GM19372 (cell line): ENCODE results near the gene IGFBP5.

Source experiments
- ATAC-seq: cut with Tn5 transposase; IDR thresholded peaks from one replicate; pipeline ENCODE4 v1.9.1; 2021; ENCODE audit warnings: mild to moderate bottlenecking, low read depth, moderate library complexity; ENCODE audit not compliant: unreplicated experiment

IGFBP5 gene

DNA sequence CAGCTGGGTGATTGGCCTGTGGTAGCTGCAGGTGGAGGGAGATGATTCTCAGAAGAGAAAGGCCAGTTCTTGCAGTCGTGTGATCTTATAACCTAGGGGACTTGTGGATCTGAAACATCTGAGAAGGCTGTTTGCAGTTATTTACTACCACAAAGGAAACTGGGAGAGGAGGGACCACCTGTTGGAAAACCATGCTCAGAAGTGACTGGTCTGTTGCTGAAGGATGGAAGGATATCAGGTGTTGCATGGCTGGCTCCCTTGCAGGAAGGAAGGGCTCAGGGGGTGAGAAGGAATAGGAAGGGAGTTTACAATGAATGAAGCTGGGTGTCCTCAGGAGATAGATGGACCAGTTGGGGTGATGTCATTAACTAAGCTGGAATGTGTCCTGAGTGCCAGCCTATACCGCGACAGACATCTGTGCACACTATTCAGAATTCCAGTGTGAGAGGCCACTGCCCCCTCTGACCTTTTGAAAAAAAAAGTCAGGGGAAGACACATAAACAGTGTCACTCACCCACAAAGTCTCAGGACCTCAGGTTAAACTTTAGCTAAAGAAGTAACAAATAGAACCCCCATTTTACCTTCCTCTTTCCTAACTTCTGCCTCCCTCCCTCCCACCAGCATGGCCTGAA, 44.6 kb downstream of the IGFBP5 start:
- ATAC-seq: no peak

DNA sequence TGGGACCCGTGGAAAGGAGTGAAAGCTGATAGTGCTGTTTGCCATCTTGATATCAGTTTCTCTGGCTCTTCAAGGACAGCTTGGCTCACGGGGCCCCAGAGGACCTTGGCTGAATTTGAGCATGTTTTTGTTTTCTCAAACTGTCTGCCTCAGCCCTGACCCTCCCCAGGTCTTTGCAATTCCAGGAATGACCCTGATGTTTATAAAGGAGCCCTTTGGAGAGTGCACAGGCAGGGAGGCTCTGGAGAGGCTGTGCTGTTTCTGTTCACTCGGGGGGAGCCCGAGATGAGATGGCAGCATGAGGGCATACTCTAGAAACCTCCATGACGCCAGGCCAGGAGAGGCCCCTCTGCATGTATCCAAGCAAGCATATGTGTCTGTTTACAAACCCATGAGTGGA, 45.8 kb downstream of the IGFBP5 start:
- no peak for ATAC-seq

DNA sequence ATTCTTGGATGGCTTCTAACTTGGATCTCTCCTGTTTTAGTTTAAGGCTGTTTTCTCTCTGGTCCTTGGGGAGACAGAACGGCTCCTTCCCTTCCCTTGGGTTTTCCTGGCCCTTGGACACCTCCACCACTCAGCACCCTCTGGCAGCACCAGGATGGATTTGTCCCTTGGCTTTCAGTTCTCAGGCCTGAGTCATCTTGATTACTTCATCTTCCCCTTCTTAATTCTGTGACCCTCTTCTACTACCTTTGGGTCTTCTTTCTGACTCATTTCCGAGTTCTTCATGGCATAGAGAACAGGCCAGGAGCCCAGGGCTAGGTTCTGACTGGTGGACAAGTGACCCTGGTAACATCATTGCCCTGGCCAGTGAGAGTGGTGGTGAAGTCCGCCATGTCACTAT, 47.2 kb downstream of the IGFBP5 start:
- ATAC-seq: no peak

DNA sequence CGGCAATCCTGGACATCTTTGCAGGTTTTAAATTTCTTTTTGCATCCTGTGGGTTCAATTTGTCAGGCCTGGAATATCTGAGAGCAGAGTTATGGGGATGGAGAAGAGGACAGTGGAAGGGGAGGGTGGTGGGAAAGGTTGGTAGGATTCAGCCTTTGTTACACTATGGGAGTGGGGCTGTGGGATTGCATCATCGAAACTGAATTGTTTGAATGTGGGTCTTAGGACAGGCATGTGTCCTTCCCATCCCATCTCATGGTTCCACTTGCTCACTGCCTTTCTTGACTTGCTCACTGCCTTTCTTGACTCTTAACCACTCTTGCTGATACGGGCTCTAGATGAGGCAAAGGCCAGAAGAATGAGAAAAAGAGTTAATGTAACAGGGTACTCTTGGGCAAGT, 49.2 kb downstream of the IGFBP5 start:
- ATAC-seq: no peak

DNA sequence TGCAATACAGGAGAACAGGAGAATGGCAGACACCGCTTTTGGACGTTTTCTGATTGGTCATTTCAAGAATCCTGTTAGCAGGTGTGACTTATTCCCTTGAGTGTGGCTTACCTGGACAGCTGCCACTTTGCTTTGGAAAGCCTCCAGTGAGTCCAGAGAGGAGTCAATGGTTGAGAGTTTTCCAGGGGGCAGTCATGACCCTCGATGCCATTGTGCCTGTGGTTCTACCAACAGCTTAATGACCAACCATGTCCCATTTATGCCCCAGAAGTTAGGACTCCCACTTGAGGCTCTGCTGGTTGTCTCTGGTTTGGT, 49.8 kb downstream of the IGFBP5 start:
- no peak for ATAC-seq

DNA sequence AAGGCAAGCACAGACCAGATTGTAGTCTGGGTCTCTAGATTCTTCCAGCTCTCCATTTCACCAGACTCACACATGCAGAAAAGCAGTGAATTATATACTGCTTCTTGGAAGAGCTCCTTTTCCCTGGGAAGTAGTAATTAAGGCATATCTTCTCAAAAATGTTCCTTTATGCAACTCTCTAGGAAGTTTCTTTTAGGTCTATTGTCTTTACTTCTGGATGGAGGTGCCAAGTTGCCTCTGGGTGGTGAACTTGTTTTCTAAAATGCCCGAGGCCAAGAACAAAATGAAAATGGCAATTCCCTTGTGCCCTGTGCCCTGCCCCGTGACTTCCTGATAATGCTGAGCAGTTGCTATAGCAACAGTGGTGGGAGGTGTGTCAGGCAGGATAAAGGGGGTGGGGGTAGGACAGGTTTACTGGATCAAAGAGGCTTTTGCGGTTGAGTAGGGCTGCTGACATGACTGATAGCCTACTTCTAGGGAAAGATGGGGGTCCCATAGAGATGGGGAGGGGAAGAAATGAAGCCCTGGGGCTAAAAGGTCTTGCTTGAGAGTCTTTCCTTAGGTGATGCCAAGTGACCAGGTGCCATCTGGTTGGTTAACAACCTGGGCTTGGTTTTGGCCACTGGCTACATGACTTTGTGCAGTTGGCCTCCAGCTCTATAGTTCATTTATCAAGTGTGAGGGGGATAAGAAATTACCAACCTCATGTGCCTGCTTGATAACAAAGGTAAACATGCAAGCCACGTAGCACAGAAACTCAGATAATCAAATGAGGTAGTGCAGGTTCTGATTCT, 50.3 kb downstream of the IGFBP5 start:
- ATAC-seq: no peak

DNA sequence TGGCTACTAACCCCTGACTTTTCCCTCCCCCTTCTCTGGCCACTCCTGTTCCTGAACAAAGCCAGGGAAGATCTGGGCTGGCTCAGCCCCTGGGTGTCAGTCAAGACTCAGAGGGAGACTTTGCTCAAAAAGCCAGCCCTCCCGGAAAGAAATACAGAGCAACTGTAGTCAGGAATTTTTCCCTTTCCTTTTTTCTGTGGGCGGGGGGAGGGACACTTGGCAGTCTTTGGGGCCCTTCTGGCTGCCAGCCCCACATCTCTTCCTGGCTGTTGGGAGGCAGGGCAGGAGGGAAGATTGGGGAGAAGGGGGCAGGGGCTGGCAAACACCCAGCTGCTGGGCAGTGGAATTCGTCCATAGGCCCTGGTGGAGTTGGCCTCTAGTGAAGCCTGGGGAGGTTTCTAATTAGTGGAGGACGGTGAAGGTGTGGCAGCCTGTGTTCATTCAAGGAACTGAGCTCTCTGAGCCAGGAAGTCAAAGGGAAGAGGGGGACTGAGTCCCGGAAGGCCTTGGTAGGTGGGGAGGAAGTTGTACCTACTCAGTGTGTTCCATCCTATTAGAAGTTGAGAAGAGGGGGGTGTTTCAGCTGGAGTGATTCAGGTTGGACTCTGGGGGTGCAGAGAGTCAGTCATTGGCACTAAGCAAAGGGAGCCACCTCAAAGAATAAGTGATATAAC, 51.2 kb downstream of the IGFBP5 start:
- no peak for ATAC-seq

DNA sequence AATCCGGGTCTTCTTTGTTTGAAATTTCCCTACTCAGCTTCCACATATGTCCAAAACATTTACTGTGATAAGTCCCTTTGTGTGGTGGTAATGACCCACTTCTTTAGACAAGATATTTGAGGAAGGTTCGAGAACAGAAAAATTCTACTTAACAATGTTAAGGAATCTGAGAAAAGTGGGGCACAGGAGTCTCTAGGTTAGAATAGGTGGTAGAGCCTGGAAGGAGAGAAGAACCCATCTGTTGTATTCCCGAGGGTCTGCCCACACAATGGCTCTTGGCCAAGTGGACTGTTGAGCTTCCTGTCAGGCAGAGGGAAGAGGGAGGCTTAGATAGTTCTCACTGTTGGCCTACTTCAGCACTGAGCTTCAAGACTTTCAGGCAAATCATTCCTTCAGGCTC, 57.9 kb downstream of the IGFBP5 start:
- ATAC-seq: no peak

DNA sequence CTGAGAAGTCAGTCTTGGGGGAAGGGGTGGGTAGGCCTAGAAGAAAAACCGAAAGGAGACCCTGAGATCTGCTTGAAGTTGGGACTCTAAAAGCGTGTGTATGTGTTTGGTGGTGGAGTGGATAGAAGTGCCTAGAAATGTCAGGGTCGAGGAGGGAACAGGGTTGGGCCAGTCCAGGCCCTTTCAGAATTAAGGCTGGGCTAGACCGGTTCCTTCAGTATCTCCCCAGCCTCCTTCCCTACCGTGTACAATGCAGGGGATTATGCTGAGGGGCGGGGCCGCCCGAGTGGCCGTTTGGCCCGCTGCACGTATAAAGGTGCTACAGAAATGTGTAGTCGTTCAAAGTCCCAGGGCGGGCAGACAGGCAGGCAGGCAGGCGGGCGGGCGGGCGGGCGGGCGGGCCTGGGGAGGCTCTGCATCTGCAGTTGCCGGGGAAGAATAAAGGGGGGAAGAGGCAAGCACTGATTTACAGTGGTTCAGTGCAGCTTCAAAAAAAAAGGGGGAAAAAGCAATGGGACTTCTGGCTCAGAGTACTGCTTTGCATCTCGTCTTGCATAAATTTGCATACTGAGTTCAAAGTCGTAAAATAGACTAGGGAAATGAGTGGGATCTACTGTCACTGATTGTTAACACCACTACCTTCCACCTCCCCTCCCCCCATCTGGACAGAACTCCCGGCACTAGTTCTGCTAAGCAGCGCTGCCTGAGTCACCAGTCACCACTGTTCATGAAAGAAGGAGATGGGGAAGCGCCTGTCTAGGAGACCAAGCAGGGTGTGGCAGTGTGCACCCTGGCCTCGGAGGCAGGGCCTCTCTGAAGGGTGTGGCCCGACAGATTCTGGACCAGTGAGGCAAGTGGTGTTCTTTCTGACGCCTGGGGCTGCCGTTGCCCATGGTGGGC, 58.5 kb downstream of the IGFBP5 start:
- no peak for ATAC-seq

DNA sequence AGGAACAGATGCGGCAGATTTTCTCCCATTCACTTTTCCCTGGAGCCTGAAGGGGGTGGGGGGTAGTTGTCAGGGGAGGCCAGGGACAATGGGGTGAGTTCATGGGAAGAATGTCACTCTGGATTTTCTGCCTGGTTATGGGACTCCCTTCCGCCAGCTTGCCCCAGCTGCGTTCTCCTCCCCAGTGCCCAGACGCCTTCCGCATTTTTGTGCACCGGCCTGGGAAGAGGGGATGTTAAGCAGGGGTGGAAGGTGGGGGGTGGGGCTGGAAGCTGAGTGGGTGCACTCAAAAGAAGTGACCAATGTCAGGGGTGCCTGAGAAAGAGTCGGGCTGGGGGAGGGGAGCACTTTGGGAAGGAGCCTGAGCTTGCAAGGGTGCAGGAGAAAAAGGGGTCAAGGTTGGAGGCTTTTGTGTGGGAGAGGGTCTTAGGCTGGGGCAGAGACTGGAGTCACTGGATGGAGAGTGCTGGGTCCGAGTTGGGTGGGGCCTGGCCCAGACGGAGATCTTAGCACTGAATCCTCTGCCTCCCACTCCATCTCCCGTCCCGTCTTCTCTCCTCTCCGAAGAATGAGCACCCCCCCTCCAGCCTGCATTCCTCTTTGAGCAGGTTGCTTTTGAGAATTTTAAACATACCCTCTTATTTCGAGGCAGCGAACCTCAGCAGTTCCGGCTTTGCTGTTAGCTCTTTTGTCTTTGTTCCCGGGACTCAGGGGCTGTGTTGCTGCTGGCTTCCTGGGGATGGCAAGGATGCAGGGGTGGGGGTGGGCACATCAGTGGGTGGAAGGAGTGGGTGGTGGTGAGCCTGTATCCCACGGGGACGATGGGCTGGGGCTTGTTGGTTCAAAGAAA, 59.4 kb downstream of the IGFBP5 start:
- ATAC-seq: no peak

DNA sequence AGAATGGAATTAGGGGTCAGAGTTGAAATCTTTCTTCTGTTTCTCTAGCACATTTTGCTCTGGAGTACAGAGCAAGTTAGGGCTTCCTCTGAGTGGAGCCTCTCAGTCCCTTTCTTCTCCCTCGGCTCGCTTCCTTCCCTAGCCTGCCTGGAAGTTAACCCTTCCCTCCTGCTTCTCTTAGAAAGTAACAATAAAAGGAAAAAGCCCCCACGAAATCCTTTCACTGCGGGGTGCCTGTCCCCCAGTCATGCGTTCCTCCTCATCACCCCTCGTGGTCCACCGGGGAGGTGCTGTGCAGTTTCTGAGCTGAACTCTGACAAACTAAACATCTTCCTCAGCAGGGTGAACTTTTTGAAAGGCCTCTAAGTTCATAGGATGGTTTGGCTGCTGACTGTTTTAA, 60.2 kb downstream of the IGFBP5 start:
- no peak for ATAC-seq

DNA sequence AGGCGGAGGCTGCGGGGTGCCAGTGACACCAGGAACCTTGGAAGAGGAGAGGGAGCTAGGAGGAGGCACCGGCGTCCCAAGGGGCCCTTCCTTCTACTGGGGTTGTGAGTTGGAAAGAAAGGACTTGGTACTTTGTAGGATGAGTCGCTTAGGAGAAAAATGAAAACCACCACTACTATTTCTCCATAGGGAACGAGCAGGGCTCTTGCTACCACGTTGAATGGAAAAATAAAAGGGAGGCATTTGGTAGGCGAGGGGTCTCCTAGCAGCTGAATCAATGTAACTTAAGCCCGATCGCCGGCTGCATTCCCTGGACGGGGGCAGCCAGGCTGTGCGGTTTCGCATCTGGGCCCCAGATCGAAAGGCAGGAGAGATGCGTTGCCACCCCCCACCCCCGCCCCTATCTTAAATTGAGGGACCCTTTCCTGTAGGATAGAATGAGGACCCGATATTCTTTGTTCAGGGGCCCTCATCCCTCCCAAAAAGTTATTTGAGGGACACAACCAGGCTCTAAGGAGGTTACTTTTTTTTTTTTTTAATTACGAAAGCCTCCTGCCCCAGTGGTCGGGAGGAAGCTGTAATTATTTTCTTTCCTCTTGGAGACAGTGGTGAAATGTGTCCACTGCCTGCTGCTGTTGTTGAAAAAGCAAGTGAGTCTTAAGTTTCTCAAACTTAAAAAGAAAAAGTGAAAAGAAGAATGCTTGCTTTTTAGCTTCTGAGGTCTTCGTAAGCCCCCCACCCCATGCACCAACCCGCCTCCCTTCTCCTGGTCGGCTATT, 60.8 kb downstream of the IGFBP5 start:
- ATAC-seq: no peak

DNA sequence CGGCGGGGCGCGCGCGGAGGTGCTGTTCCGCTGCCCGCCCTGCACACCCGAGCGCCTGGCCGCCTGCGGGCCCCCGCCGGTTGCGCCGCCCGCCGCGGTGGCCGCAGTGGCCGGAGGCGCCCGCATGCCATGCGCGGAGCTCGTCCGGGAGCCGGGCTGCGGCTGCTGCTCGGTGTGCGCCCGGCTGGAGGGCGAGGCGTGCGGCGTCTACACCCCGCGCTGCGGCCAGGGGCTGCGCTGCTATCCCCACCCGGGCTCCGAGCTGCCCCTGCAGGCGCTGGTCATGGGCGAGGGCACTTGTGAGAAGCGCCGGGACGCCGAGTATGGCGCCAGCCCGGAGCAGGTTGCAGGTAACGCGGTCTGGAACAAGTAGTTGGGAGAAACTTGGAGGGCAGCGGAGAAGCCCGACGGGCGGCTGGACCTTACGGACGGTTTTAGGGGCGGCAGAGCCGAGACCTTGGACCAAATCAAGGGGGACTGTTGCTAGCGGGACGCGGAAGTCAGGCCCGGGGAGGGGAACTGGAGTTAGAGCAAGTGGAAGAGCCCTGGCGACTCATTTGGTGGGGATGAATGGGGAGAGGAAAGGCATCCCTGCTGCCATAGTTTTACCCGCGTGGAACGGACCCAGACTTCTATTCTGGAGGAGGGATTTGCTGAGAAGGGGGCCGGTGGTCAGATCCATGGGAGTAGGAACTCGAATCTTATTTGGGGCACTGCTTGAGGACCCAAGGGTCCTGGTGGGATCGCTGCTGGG, 61.6 kb downstream of the IGFBP5 start:
- no peak for ATAC-seq

DNA sequence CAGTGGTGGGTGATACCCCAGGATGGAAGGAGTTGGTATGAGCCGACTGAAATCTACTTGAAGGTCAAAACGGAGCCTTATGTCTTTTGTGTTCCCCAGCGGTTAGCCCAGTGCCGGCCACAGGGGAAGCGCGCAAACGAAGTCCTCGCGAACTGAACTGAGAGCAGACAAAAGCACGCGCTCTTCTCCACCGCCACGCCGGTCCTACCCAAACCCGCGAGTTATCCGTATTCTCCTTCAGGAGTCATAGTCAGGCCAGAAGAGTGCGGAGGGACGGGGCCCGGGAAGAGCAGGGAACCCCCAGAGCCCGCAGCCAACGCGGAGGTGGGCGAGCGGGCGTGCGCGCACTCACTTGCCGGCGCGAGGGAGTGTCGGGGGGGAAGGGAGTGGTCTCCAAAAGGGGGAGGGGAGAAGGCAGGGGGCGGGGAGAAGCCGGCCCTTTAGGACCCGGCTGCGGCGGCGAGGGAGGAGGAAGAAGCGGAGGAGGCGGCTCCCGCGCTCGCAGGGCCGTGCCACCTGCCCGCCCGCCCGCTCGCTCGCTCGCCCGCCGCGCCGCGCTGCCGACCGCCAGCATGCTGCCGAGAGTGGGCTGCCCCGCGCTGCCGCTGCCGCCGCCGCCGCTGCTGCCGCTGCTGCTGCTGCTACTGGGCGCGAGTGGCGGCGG, 62.3 kb downstream of the IGFBP5 start, which contains the start of gene IGFBP2:
TSS of gene IGFBP2 (plus strand) at position 469 of the 664 bp plus-strand sequence. CDS start at position 573, 104 bp downstream.
- no peak for ATAC-seq

DNA sequence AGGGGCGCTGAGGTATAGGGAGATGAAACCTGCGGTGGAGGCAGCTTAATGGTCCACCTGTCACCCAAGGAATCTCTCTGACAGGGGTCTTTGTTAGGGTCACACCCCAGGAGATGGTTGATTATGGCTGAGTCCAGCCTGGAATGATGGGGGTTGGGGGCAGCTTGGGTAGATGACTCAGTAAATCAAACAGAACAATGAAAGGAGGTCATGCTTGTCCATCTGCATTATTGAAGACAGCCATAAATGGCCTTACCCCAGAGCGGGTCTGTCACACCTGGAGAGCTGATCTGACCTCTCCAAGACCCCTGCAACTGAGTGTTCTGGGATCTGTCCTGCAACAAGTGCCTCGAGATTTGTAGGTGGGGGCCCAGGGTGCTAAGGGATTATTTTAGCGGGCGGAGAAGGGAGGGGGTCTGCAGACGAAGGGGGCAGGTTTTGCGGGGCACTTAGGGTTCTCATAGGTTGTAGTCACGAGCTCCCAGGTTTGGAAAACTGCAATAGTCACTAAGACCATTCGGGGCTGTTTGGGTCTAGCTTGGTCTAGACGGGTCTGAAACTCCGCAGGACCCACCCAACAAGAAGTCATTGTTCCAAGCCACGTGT, 62.9 kb downstream of the IGFBP5 start:
- ATAC-seq: no peak

DNA sequence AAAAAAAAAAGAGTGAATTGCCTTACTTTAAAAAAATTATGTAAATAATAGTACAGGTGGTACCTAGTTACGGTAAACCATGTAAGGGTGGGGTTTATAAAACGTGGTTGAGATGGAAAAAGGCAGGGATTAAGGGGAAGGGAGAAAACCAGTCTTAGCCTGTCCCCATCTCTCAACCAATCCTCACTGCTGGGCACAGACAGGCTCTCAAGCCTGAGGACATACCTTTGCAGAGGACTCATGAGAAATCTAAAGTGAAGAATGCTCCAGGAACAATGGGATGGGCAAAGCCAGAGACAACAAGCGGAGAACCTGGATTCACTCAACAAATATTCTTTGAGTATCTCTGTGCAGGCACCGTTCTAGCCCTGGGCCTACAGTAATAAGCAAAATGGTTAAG, 65.6 kb downstream of the IGFBP5 start:
- ATAC-seq: no peak

DNA sequence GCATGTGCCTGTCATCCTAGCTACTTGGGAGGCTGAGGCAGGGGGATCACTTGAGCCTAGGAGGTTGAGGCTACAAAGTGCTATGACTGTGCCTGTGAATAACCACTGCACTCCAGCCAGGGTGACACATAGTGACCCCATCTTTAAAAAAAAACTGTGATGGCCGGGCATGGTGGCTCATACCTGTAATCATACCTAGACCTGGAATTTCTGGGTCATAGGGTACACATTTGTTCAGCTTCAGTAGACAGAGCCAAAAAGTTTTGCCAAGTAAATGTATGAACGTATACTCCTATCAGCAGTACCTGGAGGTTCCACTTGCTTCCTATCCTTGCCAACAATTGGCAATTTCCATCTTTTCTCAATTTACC, 68.5 kb downstream of the IGFBP5 start:
- no peak for ATAC-seq
